HG02938 (cell line): ENCODE measurements around the gene POLRMT.
"Not testable (repeated sequence)": the region's sequence is repeated elsewhere in the genome, so short reads cannot be mapped to it uniquely, and the experiment has no call there.

Experiments used
- ATAC-seq: cut with Tn5 transposase; IDR thresholded peaks from one replicate; pipeline ENCODE4 v1.9.1; 2021; ENCODE audit warnings: mild to moderate bottlenecking, moderate library complexity; ENCODE audit not compliant: unreplicated experiment

POLRMT gene

DNA sequence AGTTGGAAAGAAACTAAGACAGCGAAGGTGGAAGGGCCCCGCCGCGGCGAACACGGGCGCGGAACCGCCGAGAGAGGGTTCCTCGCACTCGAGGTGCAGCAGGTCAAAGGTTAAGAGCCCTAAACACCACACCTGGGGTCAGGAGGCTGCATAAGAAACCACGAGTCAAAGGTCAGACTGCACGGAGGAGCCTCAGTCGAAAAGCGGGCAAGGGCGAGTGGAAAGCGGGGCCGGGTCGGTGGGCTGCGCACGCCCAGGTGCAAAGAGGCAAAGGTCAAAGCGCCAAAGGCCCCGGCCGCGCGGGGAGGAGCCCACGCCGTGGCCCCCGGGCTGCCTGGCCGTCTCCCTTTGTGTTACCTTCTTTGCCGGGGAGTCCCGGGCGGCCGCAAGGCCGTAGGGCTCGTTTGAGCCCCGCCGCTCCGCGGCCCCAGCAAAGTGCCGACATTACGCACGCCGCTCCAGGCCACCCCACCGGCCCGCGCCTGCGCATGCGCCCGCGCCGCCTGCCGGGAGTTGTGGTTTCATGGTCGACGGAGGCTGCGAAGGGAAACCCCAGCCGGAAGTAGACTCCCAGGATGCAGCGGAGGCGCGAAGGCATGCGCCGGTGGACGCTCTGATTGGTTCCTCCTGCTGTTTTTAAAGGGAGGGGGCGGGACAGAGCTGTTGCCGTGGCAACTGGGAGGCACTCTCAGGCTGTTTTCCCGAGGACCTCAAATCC, at the start of gene POLRMT:
POLRMT (minus strand) TSS at position 470 of the 718 bp plus-strand sequence; CDS start at position 445, 25 bp downstream.
- peak; percentile 75 for ATAC-seq

DNA sequence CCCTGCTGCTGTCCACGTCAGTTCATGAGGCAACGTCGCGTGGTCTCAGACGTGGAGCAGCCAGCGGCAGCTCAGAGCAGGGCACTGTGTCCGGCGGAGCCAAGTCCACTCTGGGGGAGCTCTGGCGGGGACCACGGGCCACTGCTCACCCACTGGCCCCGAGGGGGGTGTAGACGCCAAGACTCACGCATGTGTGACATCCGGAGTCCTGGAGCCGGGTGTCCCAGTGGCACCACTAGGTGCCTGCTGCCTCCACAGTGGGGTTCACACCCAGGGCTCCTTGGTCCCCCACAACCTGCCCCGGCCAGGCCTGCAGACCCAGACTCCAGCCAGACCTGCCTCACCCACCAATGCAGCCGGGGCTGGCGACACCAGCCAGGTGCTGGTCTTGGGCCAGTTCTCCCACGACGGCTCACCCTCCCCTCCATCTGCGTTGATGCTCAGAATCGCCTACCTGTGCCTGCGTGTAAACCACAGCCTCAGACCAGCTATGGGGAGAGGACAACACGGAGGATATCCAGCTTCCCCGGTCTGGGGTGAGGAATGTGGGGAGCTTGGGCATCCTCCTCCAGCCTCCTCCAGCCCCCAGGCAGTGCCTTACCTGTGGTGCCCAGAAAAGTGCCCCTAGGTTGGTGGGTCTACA, 49.5 kb upstream of the POLRMT start:
- no peak for ATAC-seq

DNA sequence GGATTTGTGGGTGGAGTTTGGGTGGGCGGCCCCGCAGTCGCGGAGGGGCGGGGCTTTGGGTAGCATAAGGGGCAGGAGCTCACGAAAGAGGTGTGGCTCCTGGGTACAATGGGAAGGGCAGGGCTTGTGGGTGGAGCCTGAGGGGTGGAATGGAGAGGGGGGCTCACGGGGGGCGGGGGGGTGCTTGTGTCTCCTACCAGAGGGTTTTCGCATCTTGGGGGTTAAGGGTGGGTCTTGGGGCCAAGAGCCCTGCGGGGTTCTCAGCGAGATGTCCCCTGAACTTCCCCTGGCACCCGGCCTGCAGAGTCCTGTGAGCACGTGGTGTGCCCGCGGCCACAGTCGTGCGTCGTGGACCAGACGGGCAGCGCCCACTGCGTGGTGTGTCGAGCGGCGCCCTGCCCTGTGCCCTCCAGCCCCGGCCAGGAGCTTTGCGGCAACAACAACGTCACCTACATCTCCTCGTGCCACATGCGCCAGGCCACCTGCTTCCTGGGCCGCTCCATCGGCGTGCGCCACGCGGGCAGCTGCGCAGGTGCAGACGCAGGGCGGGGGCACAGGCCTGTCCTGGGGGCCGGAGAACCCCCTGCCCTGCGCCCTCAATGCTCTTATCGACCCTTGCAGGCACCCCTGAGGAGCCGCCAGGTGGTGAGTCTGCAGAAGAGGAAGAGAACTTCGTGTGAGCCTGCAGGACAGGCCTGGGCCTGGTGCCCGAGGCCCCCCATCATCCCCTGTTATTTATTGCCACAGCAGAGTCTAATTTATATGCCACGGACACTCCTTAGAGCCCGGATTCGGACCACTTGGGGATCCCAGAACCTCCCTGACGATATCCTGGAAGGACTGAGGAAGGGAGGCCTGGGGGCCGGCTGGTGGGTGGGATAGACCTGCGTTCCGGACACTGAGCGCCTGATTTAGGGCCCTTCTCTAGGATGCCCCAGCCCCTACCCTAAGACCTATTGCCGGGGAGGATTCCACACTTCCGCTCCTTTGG, 48.0 kb upstream of the POLRMT start:
- no peak for ATAC-seq

DNA sequence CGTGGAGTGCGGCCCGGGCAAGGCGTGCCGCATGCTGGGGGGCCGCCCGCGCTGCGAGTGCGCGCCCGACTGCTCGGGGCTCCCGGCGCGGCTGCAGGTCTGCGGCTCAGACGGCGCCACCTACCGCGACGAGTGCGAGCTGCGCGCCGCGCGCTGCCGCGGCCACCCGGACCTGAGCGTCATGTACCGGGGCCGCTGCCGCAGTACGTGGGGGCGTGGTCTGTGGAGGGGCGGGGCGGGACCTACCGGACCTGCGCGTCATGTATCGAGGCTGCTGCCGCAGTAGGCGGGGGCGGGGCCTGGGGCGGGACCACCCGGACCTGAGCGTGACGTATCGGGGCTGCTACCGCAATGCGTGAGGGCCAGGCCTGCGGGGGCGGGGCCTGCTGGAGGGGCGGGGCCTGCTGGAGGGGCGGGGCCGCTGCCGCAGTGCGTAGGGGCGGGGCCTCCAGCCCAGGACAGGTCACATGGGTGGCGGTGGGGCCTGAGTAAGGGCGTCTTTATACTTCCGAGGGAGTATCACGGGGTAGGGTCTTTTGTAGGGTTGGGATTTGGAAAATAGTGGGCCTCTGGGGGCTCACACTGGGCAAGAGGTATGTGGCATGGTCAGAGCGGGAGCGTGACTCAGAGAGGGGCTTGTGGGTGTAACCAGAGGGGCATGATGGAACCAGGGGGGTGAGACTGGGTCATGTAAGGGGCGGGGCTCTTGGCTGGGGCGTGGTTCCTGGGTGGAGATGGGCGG, 47.1 kb upstream of the POLRMT start:
- ATAC-seq: peak; percentile 61

DNA sequence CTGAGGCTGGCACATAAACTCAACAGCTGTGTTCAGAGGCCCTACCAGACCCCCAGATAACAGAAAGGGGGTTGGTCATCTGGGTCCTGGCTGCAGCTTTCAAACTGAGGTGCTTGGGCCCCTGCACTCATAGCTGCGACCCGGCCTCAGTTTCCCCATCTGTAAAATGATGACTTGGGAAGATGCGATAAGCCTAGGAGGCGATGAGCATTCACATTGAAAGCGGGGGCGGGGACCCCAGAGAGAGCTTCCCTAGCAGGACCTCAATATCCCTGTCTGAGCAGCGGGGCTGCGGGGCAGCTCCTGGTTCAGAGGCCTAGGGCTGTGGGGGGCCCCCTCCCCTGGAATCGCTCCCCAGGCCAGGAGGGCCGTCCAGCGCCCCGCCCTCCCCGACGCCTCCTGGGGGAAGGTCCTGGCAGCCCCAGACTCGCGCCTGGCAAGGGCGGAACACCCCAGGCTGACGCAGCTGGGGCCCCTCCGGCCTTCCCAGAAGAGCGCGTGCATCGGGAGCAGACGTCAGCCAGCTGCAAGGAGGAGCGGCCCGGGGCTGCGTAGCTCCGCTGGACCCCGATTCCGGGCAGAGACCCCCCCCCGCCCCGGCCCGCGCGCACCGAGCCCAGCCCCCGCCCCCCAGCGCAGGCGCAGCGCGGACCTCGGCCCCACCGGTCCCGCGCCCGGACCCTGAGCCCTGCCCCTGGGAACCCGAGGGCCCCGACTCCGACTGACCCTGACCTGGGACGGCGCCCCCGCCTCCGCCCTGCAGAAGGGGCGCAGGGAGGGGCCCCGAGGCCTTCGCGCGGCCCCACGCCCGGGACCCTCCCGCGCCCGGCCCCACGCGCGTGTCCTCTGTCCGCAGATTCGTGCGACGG, 46.3 kb upstream of the POLRMT start:
- peak; percentile 17 for ATAC-seq

DNA sequence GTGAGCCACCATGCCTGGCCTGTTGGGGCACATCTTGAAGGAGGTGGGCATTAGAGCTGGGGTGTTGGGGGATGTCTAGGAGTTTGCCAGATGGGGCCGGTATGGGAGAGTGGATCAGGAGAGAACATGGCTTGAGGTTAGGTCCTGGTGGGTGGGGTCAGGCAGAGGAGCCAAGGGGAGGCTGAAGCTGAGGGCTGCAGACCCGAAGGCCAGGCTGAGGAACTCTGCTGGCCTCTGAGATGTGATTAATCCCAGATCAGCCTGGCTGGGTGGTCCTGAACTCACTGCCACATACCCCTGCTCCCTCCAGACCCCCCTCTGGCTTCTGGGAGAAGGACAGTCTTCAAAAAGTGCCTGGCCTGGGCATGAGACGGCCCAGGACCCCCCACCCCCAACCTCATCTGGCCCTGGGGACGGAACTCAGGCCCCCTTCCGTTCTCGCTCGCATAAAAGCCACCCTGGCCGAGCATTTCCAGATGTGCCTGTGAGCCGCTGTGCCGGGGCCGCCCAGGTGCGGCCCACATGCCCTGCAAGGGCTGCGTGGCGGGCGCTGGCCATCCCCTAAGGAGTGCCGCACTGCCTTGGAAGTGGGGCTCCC, 45.6 kb upstream of the POLRMT start:
- ATAC-seq: no peak

DNA sequence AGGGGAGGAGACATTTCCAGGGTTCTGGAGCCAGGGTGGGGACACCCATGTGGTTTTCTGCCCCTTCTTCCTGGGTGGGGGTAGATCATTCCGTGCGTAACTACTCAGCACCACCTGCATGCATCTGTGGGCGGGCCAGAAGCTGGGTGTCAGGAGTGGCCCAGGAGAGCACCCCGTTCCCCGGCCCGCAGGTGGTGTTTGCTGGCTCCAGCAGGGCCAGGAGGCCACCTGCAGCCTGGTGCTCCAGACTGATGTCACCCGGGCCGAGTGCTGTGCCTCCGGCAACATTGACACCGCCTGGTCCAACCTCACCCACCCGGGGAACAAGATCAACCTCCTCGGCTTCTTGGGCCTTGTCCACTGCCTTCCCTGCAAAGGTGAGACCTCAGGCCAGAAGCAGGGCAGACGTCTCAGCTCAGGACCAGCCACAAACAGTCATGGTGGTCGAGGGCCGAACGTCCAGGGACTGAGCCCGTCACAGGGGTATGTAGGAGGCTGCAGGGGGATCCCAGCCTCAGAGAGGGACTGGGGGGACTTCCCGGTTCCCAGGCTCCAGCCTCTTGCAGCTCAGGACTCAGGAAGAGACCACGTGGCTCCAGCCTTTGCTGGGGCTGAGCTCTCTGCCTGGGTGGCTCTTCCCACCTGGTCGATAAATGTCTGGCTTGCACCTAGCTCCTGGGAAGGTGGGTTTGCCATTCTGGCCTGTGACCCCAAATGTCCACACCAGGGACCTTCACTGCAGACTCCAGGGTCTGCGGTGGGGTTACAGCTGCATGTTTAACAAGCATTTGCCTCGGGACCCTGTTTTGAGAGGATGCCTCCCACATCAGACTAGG, 44.5 kb upstream of the POLRMT start:
- ATAC-seq: no peak

DNA sequence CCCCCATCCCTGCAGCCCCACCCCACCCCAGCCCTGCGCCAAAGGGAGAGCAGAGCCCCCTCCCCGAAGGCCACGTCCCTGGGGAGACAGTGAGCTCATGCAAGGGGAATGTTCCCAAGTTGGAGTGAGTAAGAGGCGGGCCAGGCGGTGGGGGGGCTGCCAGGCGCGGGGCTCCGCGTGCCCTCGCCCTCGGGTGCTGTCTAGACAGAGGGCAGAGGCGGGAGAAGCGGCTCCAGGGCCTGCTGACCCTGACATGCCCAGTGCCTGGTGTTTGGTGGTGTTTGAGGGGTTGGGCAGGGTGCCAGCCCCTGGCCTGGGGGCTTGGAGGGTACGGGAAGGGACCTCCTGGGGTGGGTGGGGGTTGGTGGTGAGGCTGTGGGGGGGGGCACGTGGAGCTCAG, 43.9 kb upstream of the POLRMT start:
- no peak for ATAC-seq

DNA sequence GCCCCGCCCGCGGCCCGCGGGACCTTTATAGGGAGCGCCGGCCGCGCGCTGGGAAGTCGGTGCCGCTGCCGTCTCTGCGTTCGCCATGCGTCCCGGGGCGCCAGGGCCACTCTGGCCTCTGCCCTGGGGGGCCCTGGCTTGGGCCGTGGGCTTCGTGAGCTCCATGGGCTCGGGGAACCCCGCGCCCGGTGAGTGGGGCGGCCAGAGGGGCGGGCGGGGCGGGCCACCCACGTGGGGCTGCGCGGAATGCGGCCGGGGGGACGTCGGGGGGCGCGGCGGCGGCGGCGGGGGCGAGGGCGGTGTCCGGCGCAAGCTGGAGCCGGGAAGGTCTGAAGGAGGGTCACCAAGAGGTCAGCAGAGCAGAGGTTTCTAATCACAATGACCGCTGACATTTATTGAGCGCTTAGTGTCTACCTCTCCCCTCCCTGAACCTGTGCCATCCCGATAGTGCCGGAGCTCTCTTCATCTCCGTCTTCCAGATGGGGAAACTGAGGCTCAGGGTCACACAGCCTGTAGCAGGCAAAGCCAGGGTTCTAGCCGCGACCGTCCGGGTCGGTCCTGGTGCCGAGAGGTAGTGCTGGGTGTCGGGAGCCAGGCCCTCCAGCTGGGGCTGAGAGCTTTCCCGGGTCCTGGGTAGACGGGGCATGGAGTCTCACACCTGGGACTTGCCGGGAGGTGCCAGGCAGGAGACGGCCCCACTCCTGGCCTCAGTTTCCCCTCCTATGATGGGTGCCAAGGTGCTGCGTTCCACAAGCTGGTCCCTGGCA, 43.2 kb upstream of the POLRMT start, which contains the start of gene FSTL3:
FSTL3 (plus strand) TSS at position 54 of the 767 bp plus-strand sequence; CDS start at position 86, 32 bp downstream.
- ATAC-seq: no peak

DNA sequence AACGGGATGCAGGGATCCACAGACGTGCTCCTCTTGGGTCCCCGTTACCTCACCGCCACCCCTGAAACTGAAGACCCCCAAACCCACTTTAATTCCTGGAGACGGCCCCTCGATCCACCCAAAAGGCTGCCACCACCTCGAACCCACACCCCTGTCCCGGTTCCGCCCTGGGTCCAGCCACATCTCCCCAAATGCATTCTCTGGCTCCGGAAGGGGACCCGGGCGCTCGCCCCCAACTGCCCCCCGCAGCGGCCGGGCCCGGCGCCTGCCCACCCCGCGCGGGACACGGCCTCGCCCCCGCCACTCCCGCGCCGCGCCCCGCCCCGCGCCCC, 42.6 kb upstream of the POLRMT start:
- no peak for ATAC-seq

DNA sequence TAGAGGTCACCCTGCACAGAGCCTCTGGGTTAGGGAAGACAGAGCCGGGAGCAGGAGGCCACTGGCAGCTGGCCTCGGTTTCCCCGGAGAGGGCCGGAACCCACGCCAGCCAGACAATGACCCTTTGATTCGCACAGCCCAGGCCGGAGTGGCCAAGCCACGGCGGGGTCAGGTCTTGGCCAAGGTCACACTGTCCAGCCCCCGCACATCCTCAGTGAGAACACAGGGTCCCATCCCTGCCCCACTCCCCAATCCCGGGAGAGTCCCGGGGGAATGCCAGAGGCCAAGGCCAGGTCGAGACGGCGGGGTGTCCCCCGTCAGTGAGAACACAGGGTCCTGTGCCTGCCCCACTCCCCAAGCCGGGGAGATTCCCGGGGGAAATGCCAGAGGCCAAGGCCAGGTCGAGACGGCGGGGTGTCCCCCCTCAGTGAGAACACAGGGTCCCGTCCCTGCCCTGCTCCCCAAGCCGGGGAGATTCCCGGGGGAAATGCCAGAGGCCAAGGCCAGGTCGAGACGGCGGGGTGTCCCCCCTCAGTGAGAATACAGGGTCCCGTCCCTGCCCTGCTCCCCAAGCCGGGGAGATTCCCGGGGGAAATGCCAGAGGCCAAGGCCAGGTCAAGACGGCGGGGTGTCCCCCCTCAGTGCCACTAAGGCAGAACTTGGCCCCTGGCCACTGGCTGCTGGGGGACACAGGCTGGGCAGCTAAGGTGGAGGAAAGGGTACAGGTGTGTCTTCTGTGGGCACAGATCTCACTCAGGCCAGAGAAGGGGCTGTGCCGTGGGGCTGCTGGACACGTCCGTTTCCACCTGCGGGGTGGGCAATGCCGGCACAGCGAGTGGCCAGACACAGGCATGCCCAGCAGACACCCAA, 41.2 kb upstream of the POLRMT start:
- ATAC-seq: no peak

DNA sequence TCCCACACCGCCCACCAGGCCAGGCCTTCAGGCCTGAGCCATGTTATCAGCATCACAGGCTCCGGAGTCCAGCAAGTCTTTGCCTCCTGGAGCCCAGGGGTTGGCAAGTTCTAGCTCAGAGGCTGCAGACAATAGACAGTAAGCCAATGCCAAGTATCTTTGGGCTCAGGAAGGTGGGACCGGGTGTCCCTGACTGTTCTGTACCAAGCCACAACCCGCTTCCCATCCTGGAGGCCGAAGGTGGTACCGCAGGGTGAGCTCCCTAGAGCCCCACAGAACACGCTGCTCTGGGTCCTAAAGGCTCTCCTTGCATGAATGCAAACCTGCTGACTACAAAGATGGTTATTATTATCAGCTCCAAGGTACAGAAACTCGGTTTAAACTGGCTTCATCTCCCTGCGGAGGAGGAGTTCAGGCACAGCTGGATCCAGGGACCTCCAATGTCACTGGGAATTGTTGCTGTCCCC, 37.3 kb upstream of the POLRMT start:
- ATAC-seq: no peak

DNA sequence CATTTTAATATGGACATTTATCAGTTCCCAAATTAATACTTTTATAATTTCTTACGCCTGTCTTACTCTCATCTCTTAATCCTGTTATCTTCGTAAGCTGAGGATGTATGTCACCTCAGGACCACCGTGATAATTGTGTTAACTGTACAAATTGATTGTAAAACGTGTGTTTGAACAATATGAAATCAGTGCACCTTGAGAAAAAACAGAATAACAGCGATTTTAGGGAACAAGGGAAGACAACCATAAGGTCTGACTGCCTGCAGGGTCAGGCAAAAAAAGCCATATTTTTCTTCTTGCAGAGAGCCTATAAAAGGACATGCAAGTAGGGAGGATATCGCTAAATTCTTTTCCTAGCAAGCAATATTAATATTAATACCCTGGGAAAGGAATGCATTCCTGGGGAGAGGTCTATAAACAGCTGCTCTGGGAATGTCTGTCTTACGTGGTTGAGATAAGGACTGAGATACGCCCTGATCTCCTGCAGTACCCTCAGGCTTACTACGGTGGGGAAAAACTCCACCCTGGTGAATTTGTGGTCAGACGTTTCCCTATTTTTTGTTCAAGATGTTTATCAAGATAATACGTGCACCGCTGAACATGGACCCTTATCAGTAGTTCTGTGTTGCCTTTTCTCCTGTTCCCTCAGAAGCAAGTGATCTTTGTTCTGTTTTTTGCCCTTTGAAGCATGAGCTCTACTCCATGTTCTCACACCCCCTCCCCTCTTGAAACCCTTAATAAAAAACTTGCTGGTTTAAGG, 35.5 kb upstream of the POLRMT start:
- ATAC-seq: not testable (repeated sequence)

DNA sequence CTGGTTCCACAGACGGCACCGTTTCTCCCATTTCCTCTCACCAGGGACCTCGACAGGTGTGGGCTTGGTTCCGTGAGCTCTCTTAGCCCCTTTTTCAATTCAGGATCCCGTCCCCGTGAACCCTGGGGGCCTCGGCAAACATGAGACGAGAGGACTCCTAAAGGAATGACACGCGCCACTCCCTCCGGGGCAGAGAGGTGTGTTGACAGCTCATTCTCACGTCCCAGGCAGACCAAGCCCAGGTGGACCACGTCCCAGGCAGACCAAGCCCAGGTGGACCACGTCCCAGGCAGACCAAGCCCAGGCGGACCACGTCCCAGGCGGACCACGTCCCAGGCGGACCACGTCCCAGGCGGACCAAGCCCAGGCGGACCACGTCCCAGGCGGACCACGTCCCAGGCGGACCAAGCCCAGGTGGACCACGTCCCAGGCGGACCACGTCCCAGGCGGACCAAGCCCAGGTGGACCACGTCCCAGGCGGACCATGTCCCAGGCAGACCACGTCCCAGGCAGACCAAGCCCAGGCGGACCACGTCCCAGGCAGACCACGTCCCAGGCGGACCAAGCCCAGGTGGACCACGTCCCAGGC, 33.7 kb upstream of the POLRMT start:
- ATAC-seq: not testable (repeated sequence)

DNA sequence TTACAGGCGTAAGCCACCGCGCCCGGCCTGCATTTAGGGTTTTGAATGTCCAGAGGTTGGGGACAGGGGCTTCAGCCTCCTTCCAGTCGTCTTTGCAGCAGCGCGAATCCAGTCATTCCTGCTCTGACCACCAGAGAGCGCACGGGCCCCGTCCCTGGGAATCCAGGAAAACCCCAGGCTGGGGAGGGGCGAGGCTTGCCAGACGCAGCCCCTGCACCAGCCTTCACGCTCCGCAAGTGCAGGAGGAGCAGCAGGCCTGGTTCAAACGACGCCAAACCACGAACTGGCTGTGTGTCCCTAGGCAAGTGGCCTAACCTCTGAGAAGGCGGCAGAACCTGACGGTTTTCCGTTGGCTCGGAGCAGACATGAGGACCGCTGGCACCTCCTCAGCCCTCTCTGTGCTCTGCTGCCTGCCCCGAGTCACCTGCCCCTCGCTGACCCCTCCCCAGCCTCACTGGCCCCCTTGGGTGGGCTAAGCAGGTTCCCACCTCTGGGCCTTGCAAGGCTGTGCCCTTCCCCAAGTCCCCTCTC, 31.6 kb upstream of the POLRMT start:
- ATAC-seq: no peak
